Keratinocyte (primary cell): ENCODE measurements around the gene SDE2. TPM values are rescaled to one million over a fixed set of nuclear protein-coding genes. Genes with fewer than 3 reads are reported as not detected.

Experiments
- DNase-seq: peaks from one replicate; pipeline ENCODE4 v3.0.0-alpha.2; 2011; ENCODE audit warnings: low read depth, missing footprints, low spot score
- FAIRE-seq: peaks from 2 replicates; lab custom pipeline; 2011; peaks lifted over from hg19 to GRCh38; lab: Jason Lieb, UNC
- H2AFZ ChIP-seq: 2 replicates; pipeline ENCODE4 v1.6.0; 2012; ENCODE audit warnings: low read length, control low read depth, inconsistent platforms; ENCODE audit not compliant: control insufficient read depth
- H3K27ac ChIP-seq: 2 replicates; pipeline ENCODE4 v1.5.1; 2011; ENCODE audit warnings: low read length; ENCODE audit not compliant: control insufficient read depth, insufficient read depth
- H3K27me3 ChIP-seq: 3 replicates; pipeline ENCODE4 v1.6.0; 2011; ENCODE audit warnings: low read length; ENCODE audit not compliant: control insufficient read depth, insufficient read depth; ENCODE audit errors: extremely low read depth
- H3K36me3 ChIP-seq, 2 experiments: 2 replicates in 1 of 2; 3 replicates in 1 of 2; pipeline ENCODE4 v1.5.1; 2011; ENCODE audit warnings: low read length in 2 of 2, mild to moderate bottlenecking in 1 of 2; ENCODE audit not compliant: control insufficient read depth in 2 of 2, insufficient read depth in 2 of 2; ENCODE audit errors: extremely low read depth in 1 of 2
- H3K4me1 ChIP-seq: 3 replicates; pipeline ENCODE4 v1.5.1; 2011; ENCODE audit warnings: low read length; ENCODE audit not compliant: control insufficient read depth, insufficient read depth; ENCODE audit errors: extremely low read depth
- H3K4me2 ChIP-seq: 3 replicates; pipeline ENCODE4 v1.6.0; 2011; ENCODE audit warnings: low read depth, low read length; ENCODE audit not compliant: control insufficient read depth, insufficient read depth; ENCODE audit errors: extremely low read depth
- H3K4me3 ChIP-seq, 3 experiments: fragments of 200-600 bp in 1 of 3; sonication (generic) in 1 of 3; 2 replicates in 2 of 3; 3 replicates in 1 of 3; pipeline ENCODE4 v1.5.1; 2011 to 2016; ENCODE audit warnings: low read length in 3 of 3, mild to moderate bottlenecking in 3 of 3, control low read depth in 2 of 3, inconsistent platforms in 1 of 3, low read depth in 1 of 3, mixed read lengths in 1 of 3, mixed run types in 1 of 3, moderate library complexity in 1 of 3; ENCODE audit not compliant: control insufficient read depth in 2 of 3, insufficient read depth in 2 of 3; ENCODE audit errors: extremely low read depth in 1 of 3
- H3K79me2 ChIP-seq: 2 replicates; pipeline ENCODE4 v1.6.0; 2012; ENCODE audit warnings: low read length; ENCODE audit not compliant: control insufficient read depth, insufficient read depth
- H3K9ac ChIP-seq: 3 replicates; pipeline ENCODE4 v1.6.0; 2011; ENCODE audit warnings: low read length; ENCODE audit not compliant: control insufficient read depth, insufficient read depth; ENCODE audit errors: extremely low read depth
- H3K9me1 ChIP-seq: 3 replicates; pipeline ENCODE4 v1.6.0; 2011; ENCODE audit warnings: low read length; ENCODE audit not compliant: control insufficient read depth, insufficient read depth; ENCODE audit errors: extremely low read depth
- H3K9me3 ChIP-seq: 2 replicates; pipeline ENCODE4 v1.5.1; 2012; ENCODE audit warnings: low read depth, low read length; ENCODE audit not compliant: control insufficient read depth
- H4K20me1 ChIP-seq: 3 replicates; pipeline ENCODE4 v1.6.0; 2011; ENCODE audit warnings: low read length; ENCODE audit not compliant: control insufficient read depth, insufficient read depth; ENCODE audit errors: extremely low read depth
- CTCF ChIP-seq, 3 experiments: IDR thresholded peaks in 1 of 3; conservative IDR thresholded peaks in 1 of 3; optimal IDR thresholded peaks in 1 of 3; 2 replicates in 2 of 3; 3 replicates in 1 of 3; pipeline versions ENCODE3 to v1.5.1; 2011; ENCODE audit warnings: low read length in 3 of 3, mild to moderate bottlenecking in 3 of 3, moderate library complexity in 2 of 3, control low read depth in 1 of 3, inconsistent platforms in 1 of 3; ENCODE audit not compliant: insufficient read depth in 2 of 3; ENCODE audit errors: extremely low read depth in 1 of 3
- EZH2 ChIP-seq: IDR thresholded peaks from one replicate; pipeline ENCODE4 v1.6.1; 2012; ENCODE audit warnings: inconsistent platforms, mild to moderate bottlenecking, low read length, moderate library complexity
- dilution Hi-C: fragments of 300-500 bp; cut with MboI; formaldehyde crosslinking; loops from one replicate; pipeline ENCODE4 v1.7.0; 2020; ENCODE audit warnings: low sequenced_read_pairs; ENCODE audit not compliant: extremely low pct_ligation_motif_present
- polyA plus RNA-seq, 5 experiments: library from polyadenylated mRNA; depleted of rRNA in 3 of 5; stranded (reverse) in 3 of 5; stranded (forward) in 1 of 5; unstranded in 1 of 5; fragments of >200 nt; gene quantifications; 1 replicate in 1 of 5; 2 replicates in 3 of 5; 3 replicates in 1 of 5; pipeline versions ENCODE4 v1.2.1 to v1.2.3, GENCODE V29; 2011 to 2012; ENCODE audit warnings: missing spikeins in 2 of 5, low read depth in 1 of 5, low replicate concordance in 1 of 5

Gene SDE2
- polyA plus RNA-seq, 1 donor (not counting 4 experiments of a cell fraction or from before 2014, with no cell fraction given): 15.9 TPM

GRCh38 chr1:226026833-226027232 lies 27.7 kb upstream of the SDE2 start:
- Histone ChIP-seq H2AFZ (no peak overlapping the region), H3K27ac (no peak overlapping the region), H3K9me3 (no peaks in the 10 kb centered on the region), H3K9me1 (no peaks in the 10 kb centered on the region), H3K4me1 (no peaks in the 10 kb centered on the region), H3K79me2 (no peaks in the 10 kb centered on the region), H4K20me1 (no peaks in the 10 kb centered on the region), H3K4me3 (no peak overlapping the region), H3K36me3 (no peaks in the 10 kb centered on the region), H3K4me2 (no peak overlapping the region), H3K27me3 (no peaks in the 10 kb centered on the region), H3K9ac (no peak overlapping the region)
- TF ChIP-seq EZH2 (no peak), CTCF (optimal IDR thresholded peaks at IDR 0.05 in 1 of 3, IDR thresholded peaks at IDR 0.05 in 1 of 3, conservative IDR thresholded peaks at IDR 0.05 in 1 of 3; ENCODE audit: extremely low read depth in 1 of 3, insufficient read depth in 2 of 3, low read length in 3 of 3) (no peak)
- FAIRE-seq (no peak), DNase-seq (no peak)
- dilution Hi-C loops: no loop called here

- FAIRE-seq: no peak
Observed at GRCh38 chr1:226023735-226024134, 24.6 kb upstream of the SDE2 start.

More at GRCh38 chr1:226023735-226024134, 24.6 kb upstream of the SDE2 start:
- Histone ChIP-seq H3K27me3 (no peaks in the 10 kb centered on the region), H3K79me2 (no peaks in the 10 kb centered on the region), H4K20me1 (no peaks in the 10 kb centered on the region), H3K27ac (no peak overlapping the region), H3K9me3 (no peaks in the 10 kb centered on the region), H3K4me2 (no peak overlapping the region), H3K4me3 (no peak overlapping the region), H3K36me3 (no peaks in the 10 kb centered on the region), H2AFZ (no peak overlapping the region), H3K9ac (no peak overlapping the region), H3K4me1 (no peaks in the 10 kb centered on the region), H3K9me1 (no peaks in the 10 kb centered on the region)
- no peak for DNase-seq
- dilution Hi-C loops: no loop called here
- TF ChIP-seq EZH2: no peak
- no peak for TF ChIP-seq CTCF (optimal IDR thresholded peaks at IDR 0.05 in 1 of 3, IDR thresholded peaks at IDR 0.05 in 1 of 3, conservative IDR thresholded peaks at IDR 0.05 in 1 of 3; ENCODE audit: extremely low read depth in 1 of 3, insufficient read depth in 2 of 3, low read length in 3 of 3)
